ENCODE measurements around the gene DDX10. TPM values are rescaled to one million over a fixed set of nuclear protein-coding genes. Genes with fewer than 3 reads are reported as not detected.

The DDX10 gene
- total and polyA plus RNA-seq, 2 donors = 15.9 to 28.1 TPM

Other genes with a start within 250 kb of the DDX10 start
- 1.4 TPM for gene C11orf65, start 197.5 kb upstream of the DDX10 start, total RNA-seq
- gene C11orf65, start 197.5 kb upstream of the DDX10 start, polyA plus RNA-seq = 0.18 TPM
- gene POGLUT3, start 166.7 kb upstream of the DDX10 start, total RNA-seq = 104 TPM
- gene POGLUT3, start 166.7 kb upstream of the DDX10 start, polyA plus RNA-seq = 29.6 TPM
- 5.1 TPM for gene EXPH5, start 71.3 kb upstream of the DDX10 start, total RNA-seq
- 0.33 TPM for gene EXPH5, start 71.3 kb upstream of the DDX10 start, polyA plus RNA-seq

Measured in urinary bladder (tissue), 2 donors.